Retina (tissue), 1 donor: ENCODE measurements around the gene DSCAML1.
"Not testable (repeated sequence)": the region's sequence is repeated elsewhere in the genome, so short reads cannot be mapped to it uniquely, and the experiment has no call there.

Experiments
- DNase-seq: peaks from one replicate; pipeline ENCODE4 v3.0.0-alpha.2; 2016

The DSCAML1 gene

DNA sequence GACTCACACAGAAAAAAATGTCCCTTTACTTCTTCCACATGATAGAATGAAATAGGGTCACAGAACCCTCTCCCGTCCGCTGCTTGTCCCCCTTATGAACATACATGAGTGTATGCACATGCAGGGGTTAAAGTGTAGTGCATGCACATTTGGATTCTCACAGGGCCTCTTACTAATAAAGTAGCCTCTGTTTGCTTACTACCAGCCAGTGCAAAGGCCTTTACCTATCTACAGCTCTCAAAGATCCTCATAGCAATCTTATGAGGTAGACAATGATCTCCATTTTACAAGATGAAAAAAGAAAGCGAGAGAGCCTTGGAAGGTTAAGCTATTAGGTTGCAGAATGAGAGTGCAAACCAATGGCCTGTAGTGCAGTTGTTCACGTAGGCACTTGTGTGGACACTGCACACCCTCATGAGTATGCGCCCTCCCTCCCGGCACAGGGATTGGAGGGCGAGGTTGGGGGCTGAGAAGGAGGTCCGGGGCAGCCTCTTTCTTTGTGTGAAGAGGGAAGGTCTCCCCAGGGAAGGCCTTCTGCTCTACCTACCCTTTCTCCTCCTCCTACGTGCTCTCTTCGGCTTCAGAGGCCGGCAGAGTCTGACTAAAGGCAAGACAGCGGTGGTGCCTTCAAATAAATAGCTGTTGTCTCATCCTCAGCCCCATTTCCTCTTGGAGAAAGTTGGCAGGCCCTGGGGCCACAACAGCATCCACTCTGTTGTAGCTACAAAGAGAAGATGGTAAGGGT, 378.1 kb downstream of the DSCAML1 start:
- no peak for DNase-seq

DNA sequence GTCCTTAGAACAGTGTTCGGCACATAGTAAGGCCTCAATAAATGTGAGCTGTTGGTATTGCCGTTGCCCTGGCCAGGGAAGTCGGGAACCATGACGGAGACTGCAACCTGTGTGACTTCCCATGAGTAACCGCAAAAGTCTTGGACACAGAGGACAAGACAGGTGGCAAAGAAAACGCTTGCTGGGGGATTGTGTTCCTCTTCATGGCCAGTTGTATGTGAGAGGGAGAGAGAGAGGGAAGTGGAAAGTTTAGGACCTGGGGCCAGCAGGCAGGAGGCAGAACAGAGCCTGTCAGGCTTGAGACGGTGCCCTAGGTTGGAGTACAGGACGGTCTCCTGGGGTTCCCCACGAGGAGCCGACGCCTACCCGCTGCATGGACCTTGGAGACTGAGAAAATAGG, 379.2 kb downstream of the DSCAML1 start:
- no peak for DNase-seq

DNA sequence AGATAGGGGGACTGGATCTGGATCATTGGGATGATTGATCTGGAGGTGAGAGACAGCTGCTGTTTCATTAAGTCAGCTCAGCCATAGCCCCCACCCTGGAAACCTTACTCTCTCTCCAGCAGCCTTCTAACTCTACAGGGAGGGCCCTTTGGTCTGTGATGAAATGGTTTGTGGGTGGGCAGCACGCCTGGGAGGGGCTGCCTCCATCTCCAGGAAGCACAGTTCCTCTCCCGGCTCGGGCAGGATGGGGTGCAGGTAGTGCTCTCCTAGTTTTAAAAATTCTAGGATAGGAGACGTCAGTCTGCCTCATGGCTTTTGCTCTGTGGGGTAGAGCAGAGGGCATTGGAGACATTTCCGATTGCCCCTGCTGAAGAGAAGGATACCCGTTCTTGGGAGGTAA, 379.7 kb downstream of the DSCAML1 start:
- DNase-seq = no peak

DNA sequence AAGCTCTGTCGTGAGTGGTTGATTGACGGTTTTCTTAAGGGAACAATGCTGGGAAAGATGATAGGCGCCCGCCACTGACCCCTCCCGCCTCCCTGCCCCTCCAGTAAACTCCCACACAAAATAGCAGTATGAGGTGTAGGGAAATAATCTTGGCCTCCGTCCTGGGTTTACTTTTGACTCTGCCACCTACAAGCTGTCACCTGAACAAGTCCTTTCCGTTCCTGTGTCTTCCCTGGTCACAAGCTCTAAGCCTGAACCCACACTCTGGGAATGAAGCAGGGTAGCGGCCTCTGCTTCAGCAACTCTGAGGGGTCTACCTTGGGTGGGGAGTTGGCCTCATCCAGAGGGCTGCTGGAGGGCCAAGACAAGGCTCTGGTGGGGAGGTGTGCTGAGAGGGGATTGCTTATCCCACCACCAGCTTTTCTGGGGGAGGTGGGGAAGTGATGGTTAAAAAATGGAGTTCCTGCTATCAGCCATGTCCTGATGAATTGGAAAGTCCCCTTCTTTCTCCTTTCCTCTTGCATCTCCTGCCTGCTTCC, 381.6 kb downstream of the DSCAML1 start:
- no peak for DNase-seq

DNA sequence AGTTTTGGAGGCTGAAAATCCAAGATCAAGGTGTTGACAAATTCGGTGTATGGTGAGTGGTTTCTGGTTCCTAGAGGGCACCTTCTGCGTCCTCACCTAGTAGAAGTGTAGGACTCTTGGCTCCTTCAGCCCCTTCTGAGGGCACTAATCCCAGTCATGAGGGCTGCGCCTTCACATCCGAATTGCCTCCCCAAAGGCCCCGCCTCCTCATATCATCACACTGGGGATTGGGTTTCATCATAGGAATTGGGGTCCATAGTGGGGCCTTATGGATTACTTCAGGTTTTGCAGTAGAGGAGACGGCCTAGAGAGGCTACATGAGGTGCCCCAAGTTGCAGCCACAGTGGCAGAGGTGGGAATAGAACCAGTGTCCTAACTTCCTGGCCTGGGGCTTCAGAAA, 382.3 kb downstream of the DSCAML1 start:
- DNase-seq = no peak

DNA sequence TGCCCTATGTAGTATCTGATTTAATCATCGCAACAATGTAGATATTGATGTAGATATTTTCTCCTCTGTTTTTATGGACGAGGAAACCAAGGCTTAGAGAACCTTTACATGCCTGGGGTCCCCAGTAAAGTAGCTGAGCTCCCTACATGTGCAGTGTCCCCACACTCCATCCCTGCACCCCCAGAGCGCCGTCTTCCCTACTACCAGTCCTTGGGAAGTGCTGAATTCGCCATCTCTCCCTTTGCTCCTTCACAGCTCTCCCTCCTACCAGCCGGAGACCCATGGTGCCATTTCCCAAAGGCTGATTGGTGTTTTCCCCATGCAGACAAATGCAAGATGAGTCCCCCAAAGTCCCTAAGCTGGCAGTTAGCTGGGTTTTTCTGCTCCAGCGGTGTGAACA, 383.4 kb downstream of the DSCAML1 start:
- no peak for DNase-seq

DNA sequence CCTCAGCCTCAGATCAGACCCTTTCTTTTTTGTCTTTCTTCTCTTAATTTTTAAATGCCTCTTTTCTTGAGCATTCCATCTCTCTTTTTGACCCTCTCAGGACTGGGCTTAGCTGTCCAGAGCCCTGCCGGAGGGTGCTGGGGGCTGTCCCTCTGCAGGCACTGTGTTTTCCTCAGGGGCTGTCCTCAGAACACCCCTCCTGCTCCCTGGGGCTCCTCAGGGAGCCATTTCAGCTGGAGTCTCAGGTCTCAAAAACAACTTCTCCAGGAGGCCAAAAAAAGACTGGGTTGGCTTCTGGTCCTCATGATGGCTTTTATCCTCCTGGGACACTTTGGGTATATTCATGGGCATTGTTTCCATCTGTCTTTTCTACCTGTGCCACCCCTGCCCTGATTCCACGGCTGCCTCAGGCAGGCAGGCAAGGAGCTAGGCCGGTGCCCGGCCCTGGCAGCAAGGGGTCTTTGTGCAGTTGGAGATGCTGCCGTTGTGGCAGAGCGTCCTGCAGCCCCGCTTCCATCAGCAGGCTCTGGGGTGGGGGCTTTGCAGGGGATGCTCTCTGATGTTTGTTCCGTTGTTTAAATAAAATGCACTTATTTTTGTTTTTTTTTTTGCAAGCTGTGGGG, 384.3 kb downstream of the DSCAML1 start:
- no peak for DNase-seq

DNA sequence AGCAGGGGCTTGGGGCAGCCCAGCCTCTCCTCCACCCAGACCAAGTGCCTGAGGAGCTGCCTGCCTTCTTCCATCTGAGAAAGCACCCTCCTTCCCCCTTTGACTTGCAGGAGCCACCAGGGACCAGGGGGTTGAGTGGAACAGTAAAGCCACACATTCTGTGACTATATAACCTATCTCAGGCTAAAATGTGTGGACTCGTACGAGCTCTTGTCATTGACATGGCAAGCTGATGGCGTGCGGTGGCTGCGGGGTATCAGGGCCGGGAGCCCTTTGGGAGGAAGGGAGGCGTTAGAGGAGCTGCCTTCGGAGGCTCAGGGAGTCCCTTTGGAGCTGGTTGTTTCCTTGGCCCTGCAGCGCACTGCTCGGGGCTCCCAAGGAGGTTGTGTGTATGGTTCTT, 384.8 kb downstream of the DSCAML1 start:
- DNase-seq = no peak

DNA sequence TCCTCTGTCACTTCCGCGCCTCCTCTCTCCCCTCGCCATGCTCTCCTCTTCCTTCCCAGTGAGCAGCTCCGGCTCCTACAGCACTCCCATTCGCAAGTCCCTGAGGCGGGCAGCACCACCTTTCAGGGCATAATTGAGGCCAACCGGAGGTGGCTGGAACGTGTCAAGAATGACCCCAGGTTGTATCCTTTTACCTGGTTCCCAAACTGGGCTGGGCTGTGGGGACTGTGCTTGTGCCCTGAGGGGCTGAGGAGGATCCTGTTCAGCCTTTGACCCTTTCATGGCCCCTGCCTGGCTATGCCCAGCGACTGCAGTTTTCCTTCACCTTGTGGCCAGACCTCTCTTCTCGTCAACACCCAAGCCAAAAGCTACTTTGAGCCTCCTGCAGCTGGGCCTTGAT, 385.3 kb downstream of the DSCAML1 start:
- DNase-seq = no peak

DNA sequence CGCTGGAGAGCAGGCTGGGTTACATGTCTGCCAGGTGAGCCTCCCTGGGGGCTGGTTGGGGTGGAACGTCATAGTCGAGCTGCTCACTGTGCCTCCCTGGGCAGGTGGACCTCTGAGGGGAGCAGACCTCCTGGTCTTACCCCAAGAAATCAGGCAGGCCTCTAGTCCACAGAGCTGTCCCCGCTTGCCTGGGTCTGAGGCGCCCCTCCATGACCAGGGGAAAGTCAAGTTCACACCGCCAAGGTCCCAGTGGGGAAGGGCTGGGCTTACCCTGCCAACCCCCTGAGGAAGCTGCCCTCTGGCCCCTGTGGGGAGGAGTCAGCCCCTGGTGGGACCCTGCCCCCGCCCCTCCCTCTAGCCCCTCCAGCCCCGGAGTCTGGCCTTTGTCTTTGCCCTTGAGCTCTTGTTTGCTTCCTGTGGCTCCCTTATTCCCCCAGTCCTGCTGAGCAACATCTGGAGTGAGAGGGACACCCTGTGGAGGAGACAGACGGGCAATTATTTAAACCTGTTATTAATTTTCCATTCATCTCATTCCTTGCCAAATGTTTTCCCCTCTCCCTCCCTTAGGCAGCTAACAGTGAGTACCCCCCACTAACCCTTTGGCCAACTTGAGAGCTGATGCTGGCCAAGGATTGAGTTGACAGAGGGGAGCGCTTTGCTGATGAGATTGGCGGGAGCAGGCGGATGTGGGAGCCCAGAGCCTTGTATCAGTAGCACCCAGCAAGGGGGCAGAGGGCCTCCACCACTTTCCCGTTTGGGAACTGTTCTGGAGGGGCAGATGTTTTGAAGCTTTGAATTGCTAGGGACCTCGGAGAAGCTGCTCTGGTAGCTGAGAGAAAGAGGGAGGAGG, 385.9 kb downstream of the DSCAML1 start:
- no peak for DNase-seq

DNA sequence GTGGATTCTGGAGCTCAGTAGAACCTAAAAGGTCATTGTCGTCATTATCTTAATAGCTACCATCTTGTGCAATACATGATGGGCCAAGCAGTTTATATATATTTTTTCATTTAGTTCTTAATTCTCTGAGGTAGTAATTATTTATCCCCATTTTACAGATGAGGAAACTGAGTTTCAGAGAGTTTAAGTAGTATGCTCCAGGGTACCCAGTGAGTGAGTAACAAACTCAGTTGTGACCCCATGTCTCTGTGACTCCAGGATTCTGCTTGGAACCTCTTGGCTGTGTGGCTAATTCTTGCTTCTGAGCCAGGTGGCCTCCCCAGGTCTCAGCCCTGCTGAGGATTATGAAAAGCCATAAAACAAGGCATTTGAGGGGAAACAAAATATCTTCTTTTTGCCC, 386.8 kb downstream of the DSCAML1 start:
- DNase-seq = no peak

DNA sequence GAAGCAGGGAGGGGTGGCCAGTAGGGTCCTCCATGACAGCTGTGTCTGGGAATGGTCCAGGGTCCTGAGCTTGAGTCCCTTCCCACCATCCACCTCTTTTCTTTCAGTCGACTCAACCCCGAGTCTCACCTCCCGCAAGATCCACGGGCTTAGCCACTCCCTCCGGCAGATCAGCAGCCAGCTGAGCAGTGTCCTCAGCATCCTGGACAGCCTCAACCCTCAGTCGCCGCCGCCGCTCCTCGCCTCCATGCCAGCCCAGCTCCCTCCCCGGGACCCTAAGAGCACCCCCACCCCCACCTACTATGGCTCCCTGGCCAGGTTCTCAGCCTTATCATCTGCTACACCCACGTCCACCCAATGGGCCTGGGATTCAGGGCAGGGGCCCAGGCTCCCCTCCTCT, 387.5 kb downstream of the DSCAML1 start:
- DNase-seq = no peak

DNA sequence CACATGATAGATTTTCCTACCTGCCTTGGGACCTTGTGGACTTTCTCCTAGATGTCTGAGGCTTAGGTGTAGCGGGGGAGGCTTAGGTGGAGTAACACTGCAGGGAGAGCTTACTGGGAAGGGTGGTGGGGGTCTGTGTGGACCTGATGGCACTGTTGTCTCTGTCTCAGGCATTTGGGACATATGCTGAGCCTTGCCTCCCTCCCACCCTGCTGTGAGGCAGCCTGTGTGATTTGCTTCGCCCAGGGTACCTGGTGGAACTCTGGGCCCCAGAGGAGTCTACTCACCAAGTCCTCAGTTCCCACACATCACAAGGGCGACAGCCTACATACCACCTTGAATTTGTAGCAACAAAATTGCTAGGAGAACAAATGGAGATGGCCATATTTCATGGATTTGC, 388.7 kb downstream of the DSCAML1 start:
- no peak for DNase-seq

DNA sequence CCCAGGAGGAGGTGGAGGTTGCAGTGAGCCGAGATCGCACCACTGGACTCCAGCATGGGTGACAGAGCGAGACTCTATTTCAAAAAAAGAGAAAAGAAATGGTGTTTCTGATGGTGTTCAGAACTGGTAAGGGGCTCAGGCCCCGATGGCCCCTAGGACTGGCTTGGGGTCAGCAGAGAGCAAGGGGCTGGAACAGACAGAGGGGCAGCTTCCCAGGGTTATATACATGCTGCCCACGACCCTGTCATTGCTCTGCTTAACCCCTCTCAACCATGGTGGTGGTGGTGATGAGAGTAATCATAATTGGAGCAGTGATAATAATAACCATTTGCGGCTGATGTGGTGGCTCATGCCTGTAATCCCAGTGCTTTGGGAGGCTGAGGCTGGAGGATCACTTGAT, 390.0 kb downstream of the DSCAML1 start:
- DNase-seq = no peak

DNA sequence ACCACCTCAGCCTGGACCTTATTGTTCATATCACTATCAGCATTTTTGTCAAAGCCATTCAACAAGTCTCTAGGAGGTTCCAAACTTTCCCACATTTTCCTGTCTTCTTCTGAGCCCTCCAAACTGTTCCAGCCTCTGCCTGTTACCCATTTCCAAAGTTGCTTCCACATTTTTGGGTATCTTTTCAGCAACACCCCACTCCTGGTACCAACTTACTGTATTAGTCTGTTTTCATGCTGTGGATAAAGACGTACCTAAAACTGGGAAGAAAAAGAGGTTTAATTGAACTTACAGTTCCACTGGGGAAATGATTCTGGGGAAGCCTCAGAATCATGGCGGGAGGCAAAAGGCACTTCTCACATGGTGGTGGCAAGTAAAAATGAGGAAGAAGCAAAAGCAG, 391.1 kb downstream of the DSCAML1 start:
- not testable (repeated sequence) for DNase-seq

DNA sequence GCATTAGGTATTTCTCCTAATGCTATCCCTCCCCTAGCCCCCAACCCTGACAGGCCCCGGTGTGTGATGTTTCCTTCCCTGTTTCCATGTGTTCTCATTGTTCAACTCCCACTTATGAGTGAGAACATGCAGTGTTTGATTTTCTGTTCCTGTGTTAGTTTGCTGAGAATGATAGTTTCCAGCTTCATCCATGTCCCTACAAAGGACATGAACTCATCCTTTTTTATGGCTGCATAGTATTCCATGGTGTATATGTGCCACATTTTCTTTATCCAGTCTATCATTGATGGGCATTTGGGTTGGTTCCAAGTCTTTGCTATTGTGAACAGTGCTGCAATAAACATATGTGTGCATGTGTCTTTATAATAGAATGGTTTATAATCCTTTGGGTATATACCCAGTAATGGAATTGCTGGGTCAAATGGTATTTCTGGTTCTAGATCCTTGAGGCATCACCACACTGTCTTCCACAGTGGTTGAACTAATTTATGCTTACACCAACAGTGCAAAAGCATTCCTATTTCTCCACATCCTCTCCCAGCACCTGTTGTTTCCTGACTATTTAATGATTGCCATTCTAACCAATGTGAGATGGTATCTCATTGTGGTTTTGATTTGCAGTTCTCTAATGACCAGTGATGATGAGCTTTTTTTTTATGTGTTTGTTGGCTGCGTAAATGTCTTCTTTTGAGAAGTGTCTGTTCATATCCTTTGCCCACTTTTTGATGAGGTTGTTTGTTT, 397.7 kb downstream of the DSCAML1 start:
- DNase-seq = not testable (repeated sequence)

DNA sequence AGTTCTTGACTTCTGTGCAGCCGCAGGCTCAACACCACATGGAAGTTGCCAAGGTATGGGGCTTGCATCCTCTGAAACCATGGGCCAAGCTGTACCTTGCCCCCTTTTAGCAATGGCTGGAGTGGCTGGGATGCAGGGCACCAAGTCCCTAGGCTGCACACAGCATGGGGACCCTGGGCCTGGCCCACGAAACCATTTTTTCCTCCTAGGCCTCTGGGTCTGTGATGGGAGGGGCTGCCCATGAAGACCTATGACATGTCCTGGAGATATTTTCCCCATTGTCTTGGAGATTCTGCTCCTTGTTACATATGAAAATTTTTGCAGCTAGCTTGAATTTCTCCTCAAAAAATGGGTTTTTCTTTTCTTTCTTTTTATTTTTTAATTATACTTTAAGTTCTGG, 398.4 kb downstream of the DSCAML1 start:
- DNase-seq = not testable (repeated sequence)

DNA sequence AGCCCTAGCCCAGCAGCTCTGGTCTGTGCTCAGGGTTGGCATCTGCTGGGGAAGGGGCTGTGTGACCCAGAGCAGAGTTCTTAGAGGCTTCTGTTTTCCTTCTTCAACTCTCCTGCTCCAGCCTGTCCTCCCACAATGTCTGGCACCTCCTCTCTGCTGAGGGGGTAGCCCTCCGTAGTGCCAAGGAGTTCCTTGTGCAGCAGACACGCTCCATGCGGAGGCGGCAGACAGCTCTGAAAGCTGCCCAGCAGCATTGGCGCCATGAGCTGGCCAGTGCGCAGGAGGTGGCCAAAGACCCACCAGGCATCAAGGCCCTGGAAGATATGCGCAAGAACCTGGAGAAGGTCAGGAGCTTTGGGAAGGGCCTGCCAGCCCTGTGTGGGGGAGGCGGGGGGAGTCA, 400.0 kb downstream of the DSCAML1 start:
- no peak for DNase-seq

DNA sequence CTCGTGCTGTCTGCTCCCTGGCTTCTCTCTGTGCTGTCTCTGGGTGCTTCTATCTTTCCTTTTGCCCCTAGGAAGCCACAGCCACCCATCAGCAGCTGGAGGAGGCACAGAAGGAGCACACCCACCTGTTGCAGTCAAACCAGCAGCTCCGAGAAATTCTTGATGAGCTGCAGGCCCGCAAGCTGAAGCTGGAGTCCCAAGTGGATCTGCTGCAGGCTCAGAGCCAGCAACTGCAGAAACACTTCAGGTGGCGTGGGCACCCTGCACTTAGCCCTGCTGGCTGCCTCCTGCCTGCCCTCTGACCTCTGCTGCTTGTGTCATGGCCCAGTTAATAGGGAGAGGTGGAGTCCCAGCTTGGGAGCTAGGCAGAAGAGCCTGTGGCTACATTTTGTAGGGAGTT, 401.5 kb downstream of the DSCAML1 start:
- DNase-seq = no peak

DNA sequence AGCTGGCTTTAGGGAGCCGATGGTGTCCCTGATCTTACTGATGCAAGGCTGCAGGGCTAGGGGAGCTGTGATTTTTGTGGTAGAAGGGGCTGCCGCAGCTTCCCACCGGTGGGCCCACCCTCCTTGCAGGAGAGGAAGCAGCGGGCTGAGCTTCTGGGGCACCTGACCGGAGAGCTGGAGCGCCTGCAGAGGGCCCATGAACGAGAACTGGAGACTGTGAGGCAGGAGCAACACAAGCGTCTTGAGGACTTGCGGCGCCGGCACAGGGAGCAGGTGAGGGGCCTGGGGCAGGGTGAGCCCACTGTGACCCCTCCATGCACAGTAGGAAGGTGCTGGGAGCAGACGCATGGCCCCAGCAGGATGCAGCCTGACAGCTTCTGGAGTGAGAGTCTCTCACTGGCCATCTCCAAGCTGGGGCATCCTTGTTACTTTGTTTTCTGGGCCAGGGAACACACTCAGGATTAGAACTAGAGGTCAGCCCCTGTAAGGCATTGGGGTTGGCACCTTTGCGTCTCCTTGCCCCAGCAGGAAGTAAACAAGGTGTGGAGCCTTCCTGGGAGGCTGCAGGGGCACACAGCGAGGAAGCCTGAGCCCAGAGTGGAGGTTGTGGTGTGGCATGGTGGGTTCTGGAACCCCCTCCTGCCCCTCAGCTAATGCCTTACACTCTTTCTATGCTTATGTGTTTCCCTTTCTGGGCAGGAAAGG, 402.6 kb downstream of the DSCAML1 start:
- no peak for DNase-seq

DNA sequence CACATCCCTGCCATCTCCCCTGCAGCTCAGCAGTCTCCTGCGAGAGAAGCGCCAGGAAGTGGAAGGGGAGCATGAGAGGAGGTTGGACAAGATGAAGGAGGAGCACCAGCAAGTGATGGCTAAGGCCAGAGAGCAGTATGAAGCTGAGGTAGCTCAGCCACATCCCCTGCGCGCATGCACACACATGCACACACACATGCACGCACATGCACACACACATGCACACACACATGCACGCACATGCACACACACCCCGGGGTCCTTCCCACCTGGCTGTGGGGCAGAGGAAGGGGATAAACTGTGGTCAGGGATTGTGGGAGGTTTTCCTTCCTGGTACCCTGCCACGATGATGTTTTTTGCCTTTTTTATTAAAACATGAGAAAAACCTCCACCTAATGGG, 404.0 kb downstream of the DSCAML1 start:
- no peak for DNase-seq

DNA sequence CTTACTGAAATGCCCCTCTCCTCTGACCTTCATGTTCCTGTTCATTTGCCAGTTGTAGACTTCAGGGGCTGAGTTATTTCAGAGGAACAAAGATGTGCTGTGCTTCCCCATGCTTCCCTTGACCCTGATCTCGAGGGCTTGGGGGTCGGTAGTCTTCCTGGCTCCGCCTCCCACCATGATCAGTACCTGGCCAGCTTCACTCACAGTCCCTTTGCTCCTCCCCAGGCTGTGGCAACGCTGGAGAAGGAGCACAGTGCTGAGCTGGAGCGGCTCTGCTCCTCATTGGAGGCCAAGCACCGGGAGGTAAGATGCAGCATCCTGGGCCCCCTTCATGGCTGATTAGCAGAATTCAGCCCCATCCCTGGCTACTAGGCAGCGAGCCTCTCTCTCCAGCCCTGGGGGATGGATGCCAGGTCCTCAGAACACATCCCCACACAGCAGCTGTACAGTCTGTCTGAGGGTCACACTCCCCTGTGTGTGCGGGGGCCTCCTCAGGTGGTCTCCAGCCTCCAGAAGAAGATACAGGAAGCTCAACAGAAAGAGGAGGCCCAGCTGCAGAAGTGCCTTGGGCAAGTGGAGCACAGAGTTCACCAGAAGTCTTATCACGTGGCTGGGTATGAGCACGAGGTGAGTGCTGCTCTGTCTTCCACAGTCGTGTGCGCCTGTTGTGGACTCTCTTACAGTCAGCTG, 404.9 kb downstream of the DSCAML1 start:
- DNase-seq = no peak
